ENCODE results near the gene UBE2V1. TPM values are rescaled to one million over a fixed set of nuclear protein-coding genes. Genes with fewer than 3 reads are reported as not detected.
A peak's percentile ranks its signal among the peaks of the same experiment; 100 is the strongest.

The UBE2V1 gene
- total RNA-seq, 2 experiments from 2014 or later, result 115 to 140 TPM

GRCh38 chr20:50089787-50090177 is 23.2 kb downstream of the UBE2V1 start:
- intact Hi-C loops (cut with DNase I, micrococcal nuclease), result loop anchor here in 1 of 2 experiments (5.0 kb wide), 1 partner anchor 107 kb away; the partner anchor contains the start of gene SNAI1
- CTCF ChIA-PET, result interaction anchor here (1.2 to 1.7 kb wide), 2 partner anchors 111 to 499 kb away, joined by 3 to 5 read pairs; no protein-coding TSS in a partner anchor

GRCh38 chr20:50089140-50089786 is 23.7 kb downstream of the UBE2V1 start:
- peaks cover 48% of the 10 kb centered on the region for H3K4me1 Mint-ChIP-seq (ENCODE audit: low read depth)
- no peaks in the 10 kb centered on the region for H3K27me3 Mint-ChIP-seq
- ChIA-PET POLR2A (no interaction called here), CTCF (interaction anchor here (1.2 to 1.7 kb wide), 2 partner anchors 110 to 499 kb away, joined by 3 to 5 read pairs; no protein-coding TSS in a partner anchor)
- no peak overlapping the region for H3K27ac ChIP-seq (ENCODE audit: low read depth in 1 of 2, low read length in 2 of 2)
- no peaks in the 10 kb centered on the region for H3K9me3 Mint-ChIP-seq
- H3K4me1 ChIP-seq (ENCODE audit: insufficient read depth, low read length), result peaks cover 12% of the 10 kb centered on the region
- TF ChIP-seq CTCF (IDR thresholded peaks at IDR 0.05), result no peak
- peaks cover 39% of the 10 kb centered on the region for H3K36me3 ChIP-seq (ENCODE audit: insufficient read depth, low read length)
- no peak for ATAC-seq (ENCODE audit: poor library complexity)
- no peak for DNase-seq
- H3K4me3 ChIP-seq (ENCODE audit: low read length), result no peak overlapping the region
- H3K27me3 ChIP-seq (ENCODE audit: control insufficient read depth in 1 of 2, insufficient read depth in 2 of 2, low read length in 2 of 2), result no peaks in the 10 kb centered on the region
- peaks cover 54% of the 10 kb centered on the region for H3K36me3 Mint-ChIP-seq (ENCODE audit: low read depth)
- intact Hi-C loops (cut with DNase I, micrococcal nuclease), result loop anchor here in 1 of 2 experiments (5.0 kb wide), 1 partner anchor 107 kb away; the partner anchor contains the start of gene SNAI1
- H3K9me3 ChIP-seq (ENCODE audit: control insufficient read depth in 1 of 2, insufficient read depth in 1 of 2, low read length in 2 of 2), result no peaks in the 10 kb centered on the region
- H3K27ac Mint-ChIP-seq, result peak overlapping the region; percentile 57
- no peak overlapping the region for H3K4me3 Mint-ChIP-seq

More at GRCh38 chr20:50089787-50090177, 23.2 kb downstream of the UBE2V1 start:
- peaks cover 44% of the 10 kb centered on the region for H3K4me1 Mint-ChIP-seq (ENCODE audit: low read depth)
- peaks cover 60% of the 10 kb centered on the region for H3K36me3 Mint-ChIP-seq (ENCODE audit: low read depth)
- Histone ChIP-seq H3K36me3 (ENCODE audit: insufficient read depth, low read length) (peaks cover 44% of the 10 kb centered on the region), H3K27ac (ENCODE audit: low read depth in 1 of 2, low read length in 2 of 2) (no peak overlapping the region), H3K4me3 (ENCODE audit: low read length) (no peak overlapping the region), H3K9me3 (ENCODE audit: control insufficient read depth in 1 of 2, insufficient read depth in 1 of 2, low read length in 2 of 2) (no peaks in the 10 kb centered on the region), H3K27me3 (ENCODE audit: control insufficient read depth in 1 of 2, insufficient read depth in 2 of 2, low read length in 2 of 2) (no peaks in the 10 kb centered on the region), H3K4me1 (ENCODE audit: insufficient read depth, low read length) (peaks cover 12% of the 10 kb centered on the region)
- DNase-seq (no peak), ATAC-seq (ENCODE audit: poor library complexity) (no peak)
- no peak overlapping the region for H3K4me3 Mint-ChIP-seq
- no peak for TF ChIP-seq CTCF (IDR thresholded peaks at IDR 0.05)
- H3K9me3 Mint-ChIP-seq, result no peaks in the 10 kb centered on the region
- H3K27me3 Mint-ChIP-seq, result no peaks in the 10 kb centered on the region
- H3K27ac Mint-ChIP-seq, result peak overlapping the region; percentile 57
- POLR2A ChIA-PET, result no interaction called here

- ATAC-seq (ENCODE audit: poor library complexity) (no peak), DNase-seq (no peak)
- TF ChIP-seq CTCF (IDR thresholded peaks at IDR 0.05), result no peak
- Mint-ChIP-seq H3K27me3 (no peaks in the 10 kb centered on the region), H3K4me3 (no peak overlapping the region), H3K27ac (no peak overlapping the region), H3K4me1 (ENCODE audit: low read depth) (peaks cover 48% of the 10 kb centered on the region), H3K9me3 (no peaks in the 10 kb centered on the region), H3K36me3 (ENCODE audit: low read depth) (peaks cover 47% of the 10 kb centered on the region)
- Histone ChIP-seq H3K27me3 (ENCODE audit: control insufficient read depth in 1 of 2, insufficient read depth in 2 of 2, low read length in 2 of 2) (no peaks in the 10 kb centered on the region), H3K27ac (ENCODE audit: low read depth in 1 of 2, low read length in 2 of 2) (no peak overlapping the region), H3K36me3 (ENCODE audit: insufficient read depth, low read length) (peaks cover 36% of the 10 kb centered on the region), H3K4me3 (ENCODE audit: low read length) (no peak overlapping the region), H3K4me1 (ENCODE audit: insufficient read depth, low read length) (peaks cover 12% of the 10 kb centered on the region), H3K9me3 (ENCODE audit: control insufficient read depth in 1 of 2, insufficient read depth in 1 of 2, low read length in 2 of 2) (no peaks in the 10 kb centered on the region)
- CTCF ChIA-PET, result interaction anchor here (1.7 kb wide), 1 partner anchor 109 kb away, joined by 5 read pairs; no protein-coding TSS in a partner anchor
- intact Hi-C loops (cut with DNase I, micrococcal nuclease), result loop anchor here in 1 of 2 experiments (5.0 kb wide), 1 partner anchor 106 kb away; the partner anchor contains the start of gene SNAI1
- POLR2A ChIA-PET, result interaction anchor here (1.1 kb wide), 1 partner anchor 126 kb away, joined by 3 read pairs; no protein-coding TSS in a partner anchor
Observed at GRCh38 chr20:50088022-50088421, 24.9 kb downstream of the UBE2V1 start.

All from CD4-positive, alpha-beta T cell (primary cell).